Activated CD4-positive, CD25-positive, alpha-beta regulatory T cell treated with anti-CD3 and anti-CD28 coated beads, Interleukin-2, amount 50 U/mL, for 24 hours (primary cell): ENCODE results near the gene CHKB.

Experiments used
- ATAC-seq, 2 donors: fragments of 150-1000 bp; cut with Tn5 transposase; one replicate each; pipeline ENCODE4 v1.10.0; 2021; ENCODE audit warnings: mild to moderate bottlenecking in 1 of 2, moderate library complexity in 1 of 2

CHKB gene

DNA sequence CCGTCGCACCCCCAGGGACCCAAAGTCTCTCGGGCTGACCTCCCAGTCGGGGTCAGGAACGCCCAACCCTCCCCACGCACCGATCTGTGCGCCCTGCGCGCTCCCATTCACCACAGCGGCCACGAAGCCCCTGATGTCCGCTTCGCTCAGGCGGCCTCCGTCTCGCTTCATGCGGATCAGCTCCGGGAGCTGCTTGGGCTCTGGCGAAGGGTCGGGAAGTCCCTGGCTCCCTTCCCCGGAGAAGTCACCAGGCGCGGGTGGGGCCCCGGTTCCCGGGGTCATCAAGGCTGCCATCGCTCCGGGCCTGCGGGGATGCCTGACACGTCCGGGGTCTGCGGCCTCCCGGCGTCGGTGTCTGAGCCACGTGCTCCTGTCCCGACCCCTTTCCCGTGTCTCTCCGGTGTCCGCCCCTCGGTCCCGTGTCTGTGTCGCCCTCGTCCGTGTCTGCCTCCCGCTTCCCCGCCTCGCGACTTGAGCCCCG lies 53.2 kb downstream of the CHKB start:
- no peak for ATAC-seq
